ENCODE data around the gene PCBP2.

DNA sequence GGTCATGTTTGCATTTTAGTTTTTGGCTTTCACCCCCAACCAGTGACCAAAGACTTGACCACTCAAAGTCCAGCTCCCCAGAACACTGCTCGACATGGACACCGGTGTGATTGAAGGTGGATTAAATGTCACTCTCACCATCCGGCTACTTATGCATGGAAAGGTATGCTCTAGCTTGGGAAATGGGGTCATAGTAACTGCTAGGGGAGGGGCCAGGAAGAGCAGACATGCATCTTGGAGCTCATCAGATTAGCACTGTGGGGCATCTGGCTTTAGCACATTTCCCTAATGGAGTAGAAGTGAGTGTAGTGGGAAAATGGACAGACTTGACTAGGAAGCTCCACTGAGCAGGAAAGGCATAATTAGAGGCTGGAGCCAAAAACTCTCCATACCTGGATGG lies 2.8 kb downstream of the PCBP2 start:
- TF ChIP-seq, protein P1, sequence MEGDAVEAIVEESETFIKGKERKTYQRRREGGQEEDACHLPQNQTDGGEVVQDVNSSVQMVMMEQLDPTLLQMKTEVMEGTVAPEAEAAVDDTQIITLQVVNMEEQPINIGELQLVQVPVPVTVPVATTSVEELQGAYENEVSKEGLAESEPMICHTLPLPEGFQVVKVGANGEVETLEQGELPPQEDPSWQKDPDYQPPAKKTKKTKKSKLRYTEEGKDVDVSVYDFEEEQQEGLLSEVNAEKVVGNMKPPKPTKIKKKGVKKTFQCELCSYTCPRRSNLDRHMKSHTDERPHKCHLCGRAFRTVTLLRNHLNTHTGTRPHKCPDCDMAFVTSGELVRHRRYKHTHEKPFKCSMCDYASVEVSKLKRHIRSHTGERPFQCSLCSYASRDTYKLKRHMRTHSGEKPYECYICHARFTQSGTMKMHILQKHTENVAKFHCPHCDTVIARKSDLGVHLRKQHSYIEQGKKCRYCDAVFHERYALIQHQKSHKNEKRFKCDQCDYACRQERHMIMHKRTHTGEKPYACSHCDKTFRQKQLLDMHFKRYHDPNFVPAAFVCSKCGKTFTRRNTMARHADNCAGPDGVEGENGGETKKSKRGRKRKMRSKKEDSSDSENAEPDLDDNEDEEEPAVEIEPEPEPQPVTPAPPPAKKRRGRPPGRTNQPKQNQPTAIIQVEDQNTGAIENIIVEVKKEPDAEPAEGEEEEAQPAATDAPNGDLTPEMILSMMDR (conservative IDR thresholded peaks at IDR 0.05 in 1 of 2, IDR thresholded peaks at IDR 0.05 in 1 of 2; ENCODE audit: low read depth in 1 of 2, low read length in 2 of 2) = no peak
- TF ChIP-seq EZH2 (IDR thresholded peaks at IDR 0.05; ENCODE audit: low read length, missing control alignments) = no peak
